NCI-H1694 (cell line): ENCODE data around the gene ECPAS.
"Not testable (repeated sequence)": the region's sequence is repeated elsewhere in the genome, so short reads cannot be mapped to it uniquely, and the experiment has no call there.

Experiments
- DNase-seq: peaks from one replicate; lab custom pipeline; 2025; lab: John Stamatoyannopoulos, UW

ECPAS gene, protein sequence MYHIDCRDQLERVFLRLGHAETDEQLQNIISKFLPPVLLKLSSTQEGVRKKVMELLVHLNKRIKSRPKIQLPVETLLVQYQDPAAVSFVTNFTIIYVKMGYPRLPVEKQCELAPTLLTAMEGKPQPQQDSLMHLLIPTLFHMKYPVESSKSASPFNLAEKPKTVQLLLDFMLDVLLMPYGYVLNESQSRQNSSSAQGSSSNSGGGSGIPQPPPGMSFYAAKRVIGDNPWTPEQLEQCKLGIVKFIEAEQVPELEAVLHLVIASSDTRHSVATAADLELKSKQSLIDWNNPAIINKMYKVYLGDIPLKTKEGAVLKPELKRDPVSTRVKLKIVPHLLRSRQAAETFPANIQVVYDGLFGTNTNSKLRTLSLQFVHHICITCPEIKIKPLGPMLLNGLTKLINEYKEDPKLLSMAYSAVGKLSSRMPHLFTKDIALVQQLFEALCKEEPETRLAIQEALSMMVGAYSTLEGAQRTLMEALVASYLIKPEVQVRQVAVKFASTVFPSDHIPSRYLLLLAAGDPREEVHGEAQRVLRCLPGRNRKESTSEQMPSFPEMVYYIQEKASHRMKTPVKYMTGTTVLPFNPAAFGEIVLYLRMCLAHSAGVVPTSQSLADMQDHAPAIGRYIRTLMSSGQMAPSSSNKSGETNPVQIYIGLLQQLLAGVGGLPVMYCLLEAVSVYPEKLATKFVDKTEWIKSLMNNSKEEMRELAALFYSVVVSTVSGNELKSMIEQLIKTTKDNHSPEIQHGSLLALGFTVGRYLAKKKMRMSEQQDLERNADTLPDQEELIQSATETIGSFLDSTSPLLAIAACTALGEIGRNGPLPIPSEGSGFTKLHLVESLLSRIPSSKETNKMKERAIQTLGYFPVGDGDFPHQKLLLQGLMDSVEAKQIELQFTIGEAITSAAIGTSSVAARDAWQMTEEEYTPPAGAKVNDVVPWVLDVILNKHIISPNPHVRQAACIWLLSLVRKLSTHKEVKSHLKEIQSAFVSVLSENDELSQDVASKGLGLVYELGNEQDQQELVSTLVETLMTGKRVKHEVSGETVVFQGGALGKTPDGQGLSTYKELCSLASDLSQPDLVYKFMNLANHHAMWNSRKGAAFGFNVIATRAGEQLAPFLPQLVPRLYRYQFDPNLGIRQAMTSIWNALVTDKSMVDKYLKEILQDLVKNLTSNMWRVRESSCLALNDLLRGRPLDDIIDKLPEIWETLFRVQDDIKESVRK (N-terminal part only)

DNA sequence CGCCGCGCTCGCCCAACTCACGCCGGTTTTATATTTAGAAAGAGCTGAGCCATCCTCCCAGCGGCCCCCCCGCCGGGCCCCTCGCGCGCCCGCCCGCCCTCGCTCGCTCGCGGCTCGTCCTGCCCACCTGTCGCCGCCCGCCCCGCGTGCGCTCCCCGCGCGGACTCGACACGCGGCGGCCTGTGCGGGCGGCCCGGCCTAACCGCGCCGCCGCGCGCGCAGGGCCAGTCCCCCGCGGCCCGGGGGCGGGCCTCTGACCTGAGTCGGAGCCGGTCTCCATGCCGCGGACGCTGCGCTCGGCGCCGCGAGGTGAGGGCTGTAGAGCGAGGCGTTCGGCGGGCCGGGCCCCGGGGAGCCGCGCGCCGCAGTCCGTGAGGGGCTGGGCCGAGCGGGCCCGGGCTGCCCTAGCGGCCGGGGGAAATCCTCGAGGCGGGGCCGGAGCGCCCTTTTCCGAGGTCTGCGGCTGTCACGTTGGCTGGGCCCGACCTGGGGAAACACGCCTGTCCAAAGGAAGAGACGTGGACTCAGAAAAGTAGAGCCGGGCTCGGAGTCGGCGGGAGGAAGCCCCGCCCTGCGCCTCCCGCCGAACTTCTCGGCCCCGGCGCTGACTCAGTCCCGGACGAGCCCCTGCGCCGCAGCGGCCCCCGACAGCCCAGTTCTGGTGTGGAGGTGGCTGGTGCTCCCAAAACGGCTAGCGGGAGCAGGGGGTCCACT is at the start of gene ECPAS:
TSS of gene ECPAS (minus strand) at position 526 of the 714 bp plus-strand sequence. CDS start 11,465 bp downstream, outside the sequence.
- DNase-seq, result no peak

DNA sequence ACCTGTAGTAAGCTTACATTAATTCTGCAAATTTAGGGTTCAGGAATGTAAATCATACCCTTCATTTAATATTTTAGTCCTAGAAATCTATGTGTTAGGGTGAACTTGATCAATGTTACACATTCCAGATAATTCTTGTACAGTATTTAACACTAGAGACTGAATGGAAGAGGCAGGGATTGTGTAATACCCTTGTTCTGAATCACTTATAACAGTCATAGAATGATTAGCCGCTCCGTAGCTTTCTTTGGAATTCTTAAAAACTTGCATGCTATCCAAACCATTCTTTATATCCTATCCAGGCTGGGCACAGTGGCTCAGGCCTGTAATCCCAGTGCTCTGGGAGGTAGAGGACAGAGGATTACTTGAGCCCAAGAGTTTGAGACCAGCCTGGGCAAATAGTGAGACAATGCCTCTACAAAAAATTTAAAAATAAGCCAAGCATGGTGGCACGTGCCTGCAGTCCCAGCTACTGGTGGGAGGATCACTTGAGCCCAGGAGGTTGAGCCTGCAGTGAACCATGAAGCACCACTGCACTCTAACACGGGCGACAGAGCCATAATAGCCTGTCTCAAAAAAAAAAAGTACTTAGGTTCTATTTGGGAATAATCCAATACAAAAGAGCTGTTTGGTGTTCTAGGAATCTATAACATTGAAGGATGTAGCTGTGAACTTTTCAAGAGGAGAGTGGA is 49.1 kb upstream of the ECPAS start:
- no peak for DNase-seq

DNA sequence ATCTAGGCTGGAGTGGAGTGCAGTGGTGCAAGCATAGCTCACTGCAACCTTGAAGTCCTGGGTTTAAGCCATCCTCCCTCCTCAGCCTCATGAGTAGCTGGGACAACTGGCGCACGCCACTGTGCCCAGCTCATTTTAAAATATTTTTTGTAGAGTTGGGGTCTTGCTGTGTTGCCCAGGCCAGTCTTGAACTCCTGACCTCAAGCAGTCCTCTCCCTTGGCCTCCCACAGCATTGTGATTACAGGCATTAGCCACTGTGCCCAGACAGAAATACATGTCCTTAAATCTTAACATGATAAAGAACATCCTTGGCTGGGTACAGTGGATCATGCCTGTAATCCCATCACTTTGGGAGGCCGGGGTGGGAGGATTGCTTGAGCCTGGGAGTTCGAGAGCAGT is 47.5 kb upstream of the ECPAS start:
- no peak for DNase-seq

DNA sequence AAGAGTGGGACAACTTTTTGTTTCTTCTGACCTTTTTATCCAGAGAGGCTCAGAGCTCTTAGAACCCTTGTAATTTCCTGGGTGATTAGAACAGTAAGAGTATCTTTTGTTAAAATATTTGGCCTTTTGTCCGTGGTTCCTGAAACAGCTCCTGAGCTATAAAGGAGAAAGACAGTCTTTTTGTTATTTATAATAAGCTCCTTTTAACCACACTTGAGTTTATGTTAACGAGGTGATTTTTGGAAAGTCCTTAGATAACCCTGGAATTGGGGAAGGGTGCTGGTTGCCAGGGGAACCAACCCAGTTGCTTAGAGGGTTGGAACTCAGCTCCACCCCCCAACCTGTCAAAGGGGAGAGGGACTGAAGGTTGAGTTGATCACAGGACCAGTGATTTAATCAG is 45.6 kb upstream of the ECPAS start:
- DNase-seq, result no peak

DNA sequence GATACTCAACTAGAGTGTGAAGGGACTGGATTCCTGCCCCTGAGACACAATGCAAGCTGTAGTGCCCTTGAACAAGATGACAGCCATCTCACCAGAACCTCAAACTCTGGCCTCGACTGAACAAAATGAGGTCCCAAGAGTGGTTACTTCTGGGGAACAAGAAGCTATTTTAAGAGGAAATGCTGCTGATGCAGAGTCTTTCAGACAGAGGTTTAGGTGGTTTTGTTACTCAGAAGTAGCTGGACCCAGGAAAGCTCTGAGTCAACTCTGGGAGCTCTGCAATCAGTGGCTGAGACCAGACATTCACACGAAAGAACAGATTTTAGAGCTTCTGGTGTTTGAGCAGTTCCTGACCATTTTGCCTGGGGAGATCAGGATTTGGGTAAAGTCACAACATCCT is 43.2 kb upstream of the ECPAS start:
- DNase-seq, result no peak

DNA sequence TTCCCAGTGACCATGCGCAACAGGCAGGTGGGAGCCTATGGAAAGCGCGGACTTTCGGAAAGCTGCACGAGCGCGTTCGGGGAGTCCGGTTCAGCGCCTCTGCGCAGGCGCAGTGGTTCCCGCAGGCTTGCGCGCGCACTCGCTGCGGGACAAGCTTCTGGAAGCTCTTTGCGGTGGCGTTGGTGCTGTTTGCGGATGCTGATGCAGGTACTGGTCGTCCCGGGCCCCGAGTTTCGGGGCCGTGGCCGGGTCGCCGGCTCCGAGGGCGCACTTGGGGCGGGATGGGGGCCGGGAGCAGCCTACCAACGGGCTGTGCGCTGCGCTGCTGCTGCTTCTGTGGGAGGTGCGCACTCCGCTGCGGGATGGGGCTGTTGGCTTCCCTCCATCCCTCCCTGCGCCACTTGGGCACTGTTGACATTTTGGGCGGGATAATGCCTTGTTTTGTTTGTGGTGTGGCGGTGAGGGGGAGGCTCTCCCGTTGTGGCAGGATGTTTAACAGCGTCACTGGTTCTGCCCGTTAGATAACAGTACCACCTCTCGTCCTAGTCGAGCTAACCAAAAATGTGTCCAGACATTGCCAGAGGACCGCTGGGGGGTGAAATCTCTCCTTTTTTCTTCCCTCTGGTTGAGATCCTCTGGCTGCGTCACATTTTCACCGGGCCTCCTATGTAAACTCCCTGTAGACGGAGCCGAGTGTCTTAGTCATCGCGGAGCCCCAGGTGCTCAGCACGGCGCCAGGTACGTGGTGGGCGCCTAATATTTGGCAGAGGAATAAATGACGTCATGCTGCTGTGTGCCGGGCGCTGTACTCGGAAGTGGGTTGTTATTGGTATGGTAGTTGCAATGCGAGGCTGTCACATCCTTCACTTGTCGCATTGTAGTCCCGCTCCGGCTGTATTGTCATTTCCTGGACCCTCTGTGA is 41.1 kb upstream of the ECPAS start, which contains the start of gene ZNF483:
TSS of gene ZNF483 (plus strand) at position 124 of the 922 bp plus-strand sequence. CDS start 2,217 bp downstream, outside the sequence.
- peak; percentile 15 for DNase-seq

DNA sequence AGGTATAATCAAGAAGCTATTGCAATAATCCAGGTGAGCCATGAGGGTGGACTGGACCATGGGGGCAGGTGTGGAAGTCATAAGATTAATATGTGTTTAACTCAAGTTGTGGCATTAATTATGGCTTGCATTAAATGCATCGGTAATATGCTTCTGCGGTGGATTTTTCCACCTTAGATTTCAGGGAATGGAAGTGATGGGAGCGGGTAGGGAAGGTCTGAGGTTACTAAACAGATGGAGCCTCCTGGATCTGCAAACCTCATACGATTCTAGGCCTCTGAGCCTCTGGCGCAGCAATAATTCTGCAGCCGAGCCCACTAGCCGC is 40.5 kb upstream of the ECPAS start:
- no peak for DNase-seq

DNA sequence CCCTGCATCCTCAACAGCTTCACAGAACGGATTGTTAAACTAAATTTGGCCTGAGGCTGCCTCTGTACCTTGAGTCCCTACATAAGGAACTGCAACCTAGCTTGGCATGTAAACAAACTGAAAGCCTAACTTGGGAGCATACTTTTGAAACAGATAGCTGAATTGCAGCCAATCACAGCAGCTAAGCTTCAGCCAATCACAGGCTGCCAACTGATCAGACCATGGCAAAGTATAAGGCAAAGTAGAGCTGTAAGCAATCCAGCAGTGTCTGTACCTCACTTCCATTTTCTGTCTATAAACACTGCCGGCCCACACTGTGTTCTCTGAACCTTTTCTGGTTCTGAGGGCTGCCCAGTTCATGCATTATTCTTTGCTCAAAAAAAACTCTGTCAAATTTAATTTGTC is 31.9 kb upstream of the ECPAS start:
- no peak for DNase-seq

DNA sequence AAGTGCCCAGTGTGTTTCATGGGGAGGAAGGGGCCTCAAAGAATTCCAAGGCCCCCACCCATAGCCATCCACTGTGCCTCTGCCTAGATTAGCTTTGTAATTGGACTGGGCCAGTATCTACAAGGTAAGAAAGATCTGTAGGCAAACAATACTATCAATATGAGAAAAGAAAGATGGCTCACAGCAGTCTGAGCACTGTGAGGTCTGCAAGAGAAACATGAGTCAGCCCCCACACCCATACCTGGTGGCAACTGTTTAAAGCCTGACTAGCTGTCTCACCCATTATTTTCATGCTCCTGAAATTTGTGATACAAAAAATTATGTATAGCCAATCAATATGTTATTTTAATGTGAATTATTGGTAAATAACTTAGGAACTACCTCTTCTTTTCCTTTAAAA is 30.8 kb upstream of the ECPAS start:
- no peak for DNase-seq

DNA sequence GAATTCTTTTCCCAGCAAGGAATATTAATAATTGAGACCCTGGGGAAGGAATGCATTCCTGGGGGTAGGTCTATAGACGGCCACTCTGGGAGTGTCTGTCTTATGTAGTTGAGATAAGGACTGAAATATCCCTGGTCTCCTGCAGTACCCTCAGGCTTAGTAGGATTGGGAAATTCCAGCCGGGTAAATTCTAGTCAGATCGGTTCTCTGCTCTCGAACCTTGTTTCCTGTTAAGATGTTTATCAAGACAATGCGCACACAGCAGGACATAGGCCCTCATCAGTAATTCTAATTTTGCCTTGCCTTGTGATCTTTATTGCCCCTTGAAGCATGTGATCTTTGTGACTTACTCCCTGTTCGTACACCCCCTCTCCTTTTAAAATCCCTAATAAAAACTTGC is 27.4 kb upstream of the ECPAS start:
- not testable (repeated sequence) for DNase-seq

DNA sequence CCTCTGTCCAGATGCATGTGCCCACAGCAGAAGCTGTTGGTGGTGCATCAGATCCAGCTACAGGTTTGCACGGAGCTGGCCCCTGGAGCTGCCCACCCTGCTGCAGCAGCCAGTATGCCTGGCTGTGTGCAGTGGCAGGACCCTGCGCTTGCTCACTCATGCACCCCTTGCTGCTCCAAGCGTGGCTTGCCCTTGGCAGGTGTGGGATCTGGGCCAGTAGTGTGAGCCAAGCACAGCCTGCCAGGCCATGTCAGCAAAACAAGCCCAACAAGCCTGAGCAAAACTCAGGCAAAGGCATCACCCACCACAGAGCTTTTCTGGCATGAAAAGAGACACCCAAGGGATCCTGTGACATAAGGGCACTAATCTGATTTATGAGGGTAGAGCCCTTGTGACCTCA is 18.3 kb upstream of the ECPAS start:
- DNase-seq, result no peak

DNA sequence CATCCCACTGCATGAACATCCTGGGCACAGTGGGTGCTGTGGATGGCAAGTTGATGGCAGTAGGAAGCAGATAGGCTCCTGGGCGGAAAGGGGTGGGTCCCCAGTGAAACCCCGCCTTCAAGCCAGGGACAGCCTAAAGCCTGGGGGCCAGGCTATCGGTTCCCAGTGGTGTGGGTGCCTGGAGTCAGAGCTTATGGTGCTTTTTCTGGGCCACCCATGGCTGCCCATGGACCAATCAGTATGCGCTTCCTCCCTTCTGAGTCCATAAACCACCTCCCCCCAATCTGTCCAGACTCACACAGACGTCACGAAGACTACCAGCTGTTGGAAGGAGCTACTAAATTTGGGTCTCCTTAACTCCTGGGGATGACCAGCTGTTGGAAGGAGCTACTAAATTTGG is 17.5 kb upstream of the ECPAS start:
- DNase-seq, result no peak

DNA sequence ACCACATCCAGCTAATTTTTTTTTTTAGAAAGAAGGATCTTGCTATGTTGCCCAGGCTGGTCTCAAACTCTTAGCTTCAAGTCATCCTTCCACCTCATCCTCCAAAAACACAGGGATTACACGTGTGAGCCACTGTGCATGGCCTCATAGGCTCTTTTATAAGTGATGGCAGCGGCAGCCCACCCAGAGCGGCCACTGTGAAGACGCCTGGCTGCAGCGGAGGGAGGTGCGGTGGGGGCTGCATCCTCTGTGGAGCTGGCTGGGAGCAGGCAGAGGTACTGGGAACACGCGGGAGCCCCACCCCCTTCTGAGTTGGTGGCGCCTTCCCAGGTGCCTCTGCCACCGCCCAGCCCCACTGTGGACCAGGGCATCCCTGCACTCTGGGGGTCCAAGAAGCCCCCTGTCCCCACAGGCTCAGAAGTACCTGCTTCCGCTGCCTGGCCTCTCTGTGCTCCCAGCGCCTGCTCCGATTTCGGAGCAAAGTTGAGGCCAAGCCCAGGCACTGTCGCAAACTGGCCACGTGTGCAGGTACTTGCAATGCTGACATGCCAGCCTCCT is 16.9 kb upstream of the ECPAS start:
- no peak for DNase-seq

DNA sequence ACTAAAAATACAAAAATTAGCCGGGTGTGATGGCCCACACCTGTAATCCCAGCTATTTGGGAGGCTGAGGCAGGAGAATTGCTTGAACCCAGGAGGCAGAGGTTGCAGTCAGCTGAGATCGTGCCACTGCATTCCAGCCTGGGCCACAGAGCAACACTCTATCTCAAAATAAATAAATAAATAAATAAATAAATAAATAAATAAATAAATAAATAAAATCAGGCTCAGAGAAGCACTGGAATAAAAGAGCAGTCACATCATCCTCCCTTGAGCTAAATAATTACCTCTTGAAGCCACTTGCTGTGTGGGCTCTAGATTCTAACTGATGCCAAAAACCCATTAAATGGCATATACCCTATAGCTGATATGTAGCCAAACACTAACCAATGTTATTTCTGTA is 13.0 kb upstream of the ECPAS start:
- not testable (repeated sequence) for DNase-seq

DNA sequence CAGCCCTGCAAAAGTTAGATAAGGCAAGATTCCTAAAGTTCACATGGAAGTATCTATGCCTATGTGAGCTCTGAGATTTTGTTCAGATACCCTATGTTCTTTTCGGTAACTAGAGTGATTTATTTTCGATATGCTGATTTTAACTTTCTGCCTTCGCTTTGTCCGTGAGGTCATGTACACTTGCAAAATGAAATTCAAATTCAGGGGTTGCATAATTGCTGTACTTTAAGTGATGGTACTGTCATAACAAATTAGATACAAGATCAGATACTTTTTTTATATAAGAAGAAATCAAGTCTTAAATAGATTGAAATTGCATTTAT is 350 bp upstream of the ECPAS start:
- DNase-seq, result no peak

DNA sequence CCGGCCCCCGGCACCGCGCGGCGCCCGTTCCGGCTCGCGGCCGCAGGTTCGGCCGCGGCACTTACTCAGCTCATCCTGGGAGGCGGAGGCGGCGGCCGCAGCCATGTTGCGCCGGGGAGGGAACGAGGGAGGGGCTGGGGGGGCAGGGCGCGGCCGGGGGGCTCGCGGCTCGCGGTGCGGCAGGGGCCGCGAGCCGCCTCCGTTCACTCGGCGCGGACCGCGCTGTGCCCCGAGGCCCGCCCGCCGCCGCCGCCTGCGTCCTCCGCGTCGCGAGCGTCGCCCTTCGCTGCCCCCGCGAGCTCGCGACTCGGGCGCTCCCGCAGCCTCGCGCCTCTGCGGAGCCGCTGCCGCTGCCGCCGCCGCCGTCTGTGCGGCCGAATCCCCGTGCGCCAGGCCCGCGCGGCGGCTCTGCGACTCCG is 735 bp downstream of the ECPAS start:
- no peak for DNase-seq

DNA sequence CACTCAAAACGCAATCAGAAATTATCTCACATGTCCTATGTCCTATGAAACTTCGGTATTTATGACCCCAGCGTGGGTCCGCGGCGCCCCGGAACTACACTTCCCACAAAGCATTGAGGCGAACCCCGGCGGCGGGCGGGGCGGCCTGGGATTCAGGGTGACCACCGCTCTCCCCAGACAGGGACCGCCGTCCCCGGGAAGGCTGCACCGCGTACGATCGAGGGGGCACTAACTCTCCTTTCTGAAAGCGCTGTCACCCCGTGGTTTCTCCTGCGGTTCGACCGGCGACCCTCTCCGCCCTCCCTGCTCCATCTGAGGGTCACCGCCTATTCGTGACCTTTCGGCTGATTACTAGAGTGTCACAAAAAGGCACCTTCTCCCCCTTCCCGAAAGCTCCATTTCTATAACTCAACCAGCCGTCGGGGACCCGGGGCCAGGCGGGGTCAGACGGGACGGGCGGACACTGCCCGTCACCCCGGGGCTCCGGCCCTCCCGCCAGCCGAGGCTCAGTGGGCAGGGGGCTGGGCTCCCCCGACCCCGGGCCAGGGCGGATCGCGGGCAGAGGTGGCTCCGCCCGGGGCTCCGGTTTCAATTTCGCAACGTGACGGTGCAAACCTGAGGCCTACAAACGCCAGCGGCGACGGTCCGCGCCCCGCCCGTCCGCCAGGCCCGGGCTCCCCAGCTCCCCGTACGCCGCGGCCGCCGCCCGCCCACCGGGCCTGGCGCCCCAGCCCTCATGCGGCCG is 1.3 kb downstream of the ECPAS start:
- no peak for DNase-seq

DNA sequence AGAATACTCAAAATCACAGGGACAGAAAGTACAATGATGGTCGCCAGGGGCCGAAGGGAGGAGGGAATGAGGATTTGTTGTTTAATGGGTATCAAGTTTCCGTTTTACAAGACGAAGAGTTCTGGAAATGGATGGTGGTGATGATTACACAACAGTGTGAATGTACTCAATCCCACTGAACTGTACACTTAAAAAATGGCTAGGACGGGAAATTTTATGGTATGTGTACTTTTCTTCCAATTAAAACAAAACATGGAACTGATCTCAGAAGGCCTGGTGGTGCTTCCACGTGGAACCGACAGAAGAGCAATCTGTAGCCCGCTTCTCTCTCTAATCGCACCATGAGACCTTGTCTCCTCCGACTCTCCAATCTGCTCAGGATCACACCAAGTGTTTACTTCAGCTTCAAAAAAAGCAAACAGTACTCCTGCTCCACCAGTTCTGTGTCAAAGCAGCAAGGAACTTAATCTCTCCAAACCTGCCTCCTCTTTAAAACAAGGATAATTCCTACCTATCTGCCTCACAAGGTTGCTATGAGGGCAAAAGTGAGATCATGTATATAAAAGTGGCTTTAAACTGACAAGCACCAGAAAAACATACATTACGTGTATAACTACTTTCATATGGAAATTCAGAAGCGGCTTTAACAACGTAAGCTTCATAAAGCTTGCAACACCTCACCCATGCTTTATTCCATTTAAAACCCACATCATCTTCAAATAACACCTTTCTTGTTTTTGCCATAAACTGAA is 2.1 kb downstream of the ECPAS start:
- DNase-seq, result no peak
